ENCODE data around the gene SMCO3. TPM values are rescaled to one million over a fixed set of nuclear protein-coding genes. Genes with fewer than 3 reads are reported as not detected.

The SMCO3 gene
- total RNA-seq, 6 donors from 2014 or later, result 0.33 to 3.1 (median 1.1) TPM

DNA sequence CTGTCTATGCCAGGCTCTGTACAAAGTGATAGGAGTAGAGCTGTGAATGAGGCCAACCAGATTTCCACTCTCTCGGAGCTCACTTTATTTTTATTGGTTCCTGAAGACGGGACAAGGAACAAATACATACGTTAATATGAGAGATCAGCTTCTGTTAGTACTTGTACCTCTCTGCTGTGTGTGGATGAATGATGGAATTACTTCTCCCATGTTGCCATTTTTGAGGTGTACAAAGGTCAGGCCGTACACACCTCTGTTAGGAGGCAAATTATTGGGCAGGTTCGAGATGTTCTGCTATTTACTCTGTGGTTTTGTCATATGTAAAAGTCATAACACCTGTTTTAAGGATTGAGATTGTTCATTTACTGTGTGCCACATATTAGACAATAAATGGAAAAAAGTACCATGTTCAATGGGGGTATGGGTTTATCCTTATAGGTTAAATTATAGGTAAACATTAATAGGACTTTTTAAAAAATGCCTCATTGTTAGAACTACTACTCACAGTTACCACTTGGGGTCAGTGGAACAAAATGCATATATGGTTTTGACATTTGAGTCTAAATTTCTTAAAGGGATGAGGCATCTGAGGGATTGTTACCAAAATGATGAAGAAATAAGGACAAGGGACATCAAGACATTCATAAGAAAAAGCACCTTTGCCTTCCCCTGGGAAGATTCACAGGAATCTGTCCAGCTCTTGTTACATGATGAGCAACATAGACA is 37.6 kb downstream of the SMCO3 start:
- no peaks in the 10 kb centered on the region for H3K27me3 ChIP-seq
- H3K36me3 ChIP-seq, result no peaks in the 10 kb centered on the region
- H3K27ac ChIP-seq, result peak overlapping the region; percentile 93 to 98 (median 96)
- 83 to 90% methylated on average over 5 of the region's 5 CpGs for WGBS, 2 donors
- H3K9me3 ChIP-seq, result no peaks in the 10 kb centered on the region
- TF ChIP-seq POLR2A (IDR thresholded peaks at IDR 0.05) (no peak), POLR2AphosphoS5 (IDR thresholded peaks at IDR 0.05) (no peak), EP300 (IDR thresholded peaks at IDR 0.05) (no peak)
- TF ChIP-seq, protein P1, sequence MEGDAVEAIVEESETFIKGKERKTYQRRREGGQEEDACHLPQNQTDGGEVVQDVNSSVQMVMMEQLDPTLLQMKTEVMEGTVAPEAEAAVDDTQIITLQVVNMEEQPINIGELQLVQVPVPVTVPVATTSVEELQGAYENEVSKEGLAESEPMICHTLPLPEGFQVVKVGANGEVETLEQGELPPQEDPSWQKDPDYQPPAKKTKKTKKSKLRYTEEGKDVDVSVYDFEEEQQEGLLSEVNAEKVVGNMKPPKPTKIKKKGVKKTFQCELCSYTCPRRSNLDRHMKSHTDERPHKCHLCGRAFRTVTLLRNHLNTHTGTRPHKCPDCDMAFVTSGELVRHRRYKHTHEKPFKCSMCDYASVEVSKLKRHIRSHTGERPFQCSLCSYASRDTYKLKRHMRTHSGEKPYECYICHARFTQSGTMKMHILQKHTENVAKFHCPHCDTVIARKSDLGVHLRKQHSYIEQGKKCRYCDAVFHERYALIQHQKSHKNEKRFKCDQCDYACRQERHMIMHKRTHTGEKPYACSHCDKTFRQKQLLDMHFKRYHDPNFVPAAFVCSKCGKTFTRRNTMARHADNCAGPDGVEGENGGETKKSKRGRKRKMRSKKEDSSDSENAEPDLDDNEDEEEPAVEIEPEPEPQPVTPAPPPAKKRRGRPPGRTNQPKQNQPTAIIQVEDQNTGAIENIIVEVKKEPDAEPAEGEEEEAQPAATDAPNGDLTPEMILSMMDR (IDR thresholded peaks at IDR 0.05), result peak in 1 of 6 experiments; percentile 14
- no peak for ATAC-seq (ENCODE audit: low FRiP score in 2 of 2)
- no peak for DNase-seq
- H3K4me3 ChIP-seq, result peak overlapping the region in 2 of 4 donors; percentile 66 to 84
- peaks cover 0 to 28% (median 13%) of the 10 kb centered on the region in 4 donors for H3K4me1 ChIP-seq

DNA sequence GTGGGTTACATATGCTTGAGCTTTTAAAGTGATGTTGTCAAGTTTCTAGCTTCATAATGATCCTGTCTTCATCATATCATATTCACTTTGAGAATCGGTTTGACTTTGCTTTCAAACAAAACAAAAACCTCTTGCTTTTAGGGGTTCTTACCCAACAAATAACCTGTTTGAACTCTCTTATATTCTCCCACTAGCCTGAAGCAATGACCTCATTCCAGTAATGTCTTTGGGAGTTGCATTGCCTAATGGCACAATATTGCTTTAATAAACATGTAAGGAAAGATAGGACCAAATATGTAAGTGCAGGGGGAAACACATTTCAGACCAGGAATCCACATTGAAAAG is 38.4 kb downstream of the SMCO3 start:
- Histone ChIP-seq H3K27me3 (no peaks in the 10 kb centered on the region), H3K4me1 (peaks cover 0 to 31% (median 13%) of the 10 kb centered on the region in 4 donors), H3K36me3 (no peaks in the 10 kb centered on the region), H3K4me3 (peak overlapping the region in 3 of 4 donors; percentile 66 to 84 (median 73)), H3K27ac (peak overlapping the region; percentile 93 to 98 (median 96)), H3K9me3 (no peaks in the 10 kb centered on the region)
- no peak for DNase-seq
- WGBS, 2 donors, result 38 to 50% methylated on average over 1 of the region's 1 CpG
- peak in 1 of 2 donors; percentile 1 for ATAC-seq (ENCODE audit: low FRiP score in 2 of 2)
- TF ChIP-seq EP300 (IDR thresholded peaks at IDR 0.05) (no peak), POLR2A (IDR thresholded peaks at IDR 0.05) (no peak), POLR2AphosphoS5 (IDR thresholded peaks at IDR 0.05) (no peak)
- TF ChIP-seq, protein P1 (IDR thresholded peaks at IDR 0.05), result no peak

DNA sequence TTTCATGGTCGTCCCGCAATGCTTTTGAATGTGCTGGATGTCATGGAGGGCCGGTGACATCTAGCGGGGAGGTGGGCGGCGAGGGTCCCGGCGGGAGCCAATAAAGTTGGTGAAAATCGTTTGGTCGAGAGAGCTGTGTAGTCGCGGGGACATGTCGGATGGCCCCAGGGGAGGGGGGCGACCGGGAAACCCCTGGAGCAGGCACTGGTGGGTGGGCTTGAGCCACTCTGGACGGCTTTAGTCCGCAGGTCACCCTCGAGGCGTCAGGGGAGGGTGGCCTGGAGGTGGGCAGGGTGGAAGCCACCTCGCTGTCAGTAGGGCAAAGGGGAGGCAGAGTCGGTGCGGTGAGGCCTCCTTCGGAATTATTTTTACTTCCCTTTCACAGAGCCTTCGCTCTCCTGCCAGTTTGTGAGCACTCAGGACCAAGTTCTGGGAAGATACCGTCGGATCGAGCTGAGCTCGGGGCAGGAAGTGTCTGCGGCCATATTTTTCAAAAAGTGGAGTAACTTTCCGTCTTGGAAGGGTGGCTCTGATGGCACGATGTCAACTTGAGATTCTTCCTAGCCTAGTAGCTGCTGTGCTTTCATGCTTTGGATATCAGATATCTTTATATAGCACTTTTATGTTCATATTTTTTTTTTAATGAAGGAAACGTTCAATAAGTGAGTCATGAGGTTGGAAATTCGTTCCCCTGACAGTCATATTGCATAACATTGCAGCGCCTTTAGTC is 38.9 kb downstream of the SMCO3 start:
- WGBS, 2 donors, result 2 to 3% methylated on average over 21 to 34 of the region's 34 CpGs
- H3K4me1 ChIP-seq, result peaks cover 0 to 31% (median 13%) of the 10 kb centered on the region in 4 donors
- peak overlapping the region; percentile 93 to 98 (median 96) for H3K27ac ChIP-seq
- no peaks in the 10 kb centered on the region for H3K27me3 ChIP-seq
- TF ChIP-seq, protein P1 (IDR thresholded peaks at IDR 0.05), result no peak
- TF ChIP-seq POLR2AphosphoS5 (IDR thresholded peaks at IDR 0.05) (peak; percentile 20 to 29), POLR2A (IDR thresholded peaks at IDR 0.05) (peak in 1 of 4 donors; percentile 10)
- H3K36me3 ChIP-seq, result no peaks in the 10 kb centered on the region
- H3K9me3 ChIP-seq, result no peaks in the 10 kb centered on the region
- DNase-seq, result peak; percentile 41 to 87
- peak; percentile 23 to 46 for ATAC-seq (ENCODE audit: low FRiP score in 2 of 2)
- H3K4me3 ChIP-seq, result peak overlapping the region; percentile 54 to 84 (median 70)

DNA sequence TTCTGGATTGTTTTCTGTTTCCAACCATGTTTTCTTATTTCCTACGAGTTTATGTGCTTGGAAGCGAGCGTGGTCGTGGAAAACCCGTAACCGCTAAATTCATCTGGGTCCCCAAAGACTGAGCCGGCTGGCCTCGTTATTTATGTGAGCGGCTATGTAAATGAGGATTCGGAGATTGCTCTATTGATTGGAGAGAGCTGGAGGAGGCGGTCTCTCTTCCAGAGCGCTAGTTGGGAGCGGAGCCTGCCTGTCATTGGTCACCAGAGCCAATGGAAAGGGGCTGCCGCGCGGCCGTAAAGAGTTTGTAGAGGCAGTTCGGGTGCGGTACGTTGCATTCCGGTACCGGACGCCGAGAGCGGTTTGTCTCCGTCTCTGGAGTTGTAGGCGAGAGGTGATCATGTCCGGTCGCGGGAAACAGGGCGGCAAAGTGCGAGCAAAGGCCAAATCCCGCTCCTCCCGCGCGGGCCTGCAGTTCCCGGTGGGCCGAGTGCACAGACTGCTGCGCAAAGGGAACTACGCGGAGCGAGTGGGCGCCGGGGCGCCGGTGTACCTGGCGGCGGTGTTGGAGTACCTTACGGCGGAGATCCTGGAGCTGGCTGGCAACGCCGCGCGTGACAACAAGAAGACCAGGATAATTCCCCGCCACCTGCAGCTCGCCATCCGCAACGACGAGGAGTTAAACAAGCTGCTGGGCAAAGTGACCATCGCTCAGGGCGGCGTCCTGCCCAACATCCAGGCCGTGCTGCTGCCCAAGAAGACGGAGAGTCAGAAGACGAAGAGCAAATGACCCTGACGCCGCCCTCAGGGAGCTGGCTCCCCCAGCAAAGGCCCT is 39.7 kb downstream of the SMCO3 start:
- Histone ChIP-seq H3K4me1 (peaks cover 0 to 31% (median 14%) of the 10 kb centered on the region in 4 donors), H3K9me3 (no peaks in the 10 kb centered on the region), H3K36me3 (no peaks in the 10 kb centered on the region), H3K4me3 (peak overlapping the region; percentile 54 to 84 (median 70)), H3K27ac (peak overlapping the region; percentile 93 to 98 (median 96)), H3K27me3 (no peaks in the 10 kb centered on the region)
- ATAC-seq (ENCODE audit: low FRiP score in 2 of 2) (peak; percentile 89 to 93), DNase-seq (peak; percentile 93 to 97)
- TF ChIP-seq POLR2AphosphoS5 (IDR thresholded peaks at IDR 0.05) (peak; percentile 99), POLR2A (IDR thresholded peaks at IDR 0.05) (peak; percentile 60 to 98 (median 93)), EP300 (IDR thresholded peaks at IDR 0.05) (peak in 1 of 4 donors; percentile 76)
- TF ChIP-seq, protein P1 (IDR thresholded peaks at IDR 0.05), result peak in 2 of 6 experiments; percentile 23 to 34
- 0% methylated on average over 10 to 54 of the region's 67 CpGs for WGBS, 2 donors

Measured in upper lobe of left lung (tissue), 6 donors.